ENCODE measurements around the gene NKAPL. TPM values are rescaled to one million over a fixed set of nuclear protein-coding genes. Genes with fewer than 3 reads are reported as not detected.

NKAPL gene
- total and polyA plus RNA-seq, 10 donors, result 0.64 to 3.1 (median 1.4) TPM

DNA sequence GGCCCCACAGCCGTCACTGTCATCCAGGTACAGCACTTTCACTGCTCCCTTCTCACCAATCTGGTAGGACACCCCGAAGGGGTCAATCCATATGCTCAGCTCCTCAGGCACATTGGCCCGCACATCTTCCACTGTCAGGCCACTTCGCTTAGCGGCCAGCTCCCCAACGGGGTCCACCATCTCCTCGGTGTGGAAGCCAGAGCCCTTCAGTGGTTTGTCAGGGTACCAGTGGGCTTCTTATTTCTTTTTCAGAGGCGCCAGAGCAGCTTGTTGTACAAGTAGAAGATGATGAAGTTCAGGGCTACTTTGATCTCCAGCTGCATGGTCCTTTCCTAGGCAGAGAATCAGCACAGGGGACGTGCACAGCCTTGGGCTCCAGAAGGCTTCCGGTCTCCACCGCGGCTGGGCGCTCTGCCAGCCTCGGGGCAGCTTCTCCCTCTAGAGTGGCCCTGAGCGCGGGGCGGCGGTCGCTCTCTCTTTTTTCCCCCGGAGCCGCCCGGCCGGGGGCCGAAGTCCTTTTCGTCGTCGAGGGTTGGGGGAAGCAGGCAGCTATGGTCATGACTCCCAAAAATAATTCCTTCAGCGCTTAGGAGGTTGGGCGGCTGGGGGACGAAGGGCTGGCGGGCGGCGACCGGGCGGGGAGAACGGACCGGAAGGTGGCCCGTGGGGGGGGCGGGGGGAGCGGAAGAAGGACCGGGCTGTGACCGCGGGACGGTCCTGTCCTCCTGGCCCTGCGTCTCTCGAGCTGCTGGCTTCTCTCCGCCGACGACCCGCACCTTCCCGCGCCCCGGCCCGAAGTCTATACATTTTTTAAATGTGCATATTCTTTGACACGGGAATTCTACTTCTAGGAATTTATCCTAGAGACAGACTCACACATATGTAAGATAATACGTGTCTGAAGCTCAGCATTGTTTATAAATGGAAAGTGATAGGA is 40.5 kb upstream of the NKAPL start:
- H3K27ac ChIP-seq, result peak overlapping the region; percentile 54 to 88 (median 84)
- no peaks in the 10 kb centered on the region for H3K36me3 ChIP-seq
- H3K4me1 ChIP-seq, result peaks cover 5 to 18% (median 15%) of the 10 kb centered on the region in 6 donors
- peak; percentile 91 for DNase-seq
- no peak for TF ChIP-seq CTCF (IDR thresholded peaks at IDR 0.05 in 8 of 11, conservative IDR thresholded peaks at IDR 0.05 in 3 of 11)
- peak; percentile 63 to 80 (median 71) for TF ChIP-seq POLR2AphosphoS5 (IDR thresholded peaks at IDR 0.05)
- TF ChIP-seq POLR2A (IDR thresholded peaks at IDR 0.05), result no peak
- intact Hi-C loops (cut with DNase I; ENCODE audit: low total_unique reads), result no loop called here
- 8 to 23% (median 10%) methylated on average over 24 to 56 of the region's 56 CpGs for WGBS, 5 donors
- H3K9me3 ChIP-seq, result no peaks in the 10 kb centered on the region
- H3K27me3 ChIP-seq (replicated peaks in 1 of 7), result peaks cover 0 to 67% (median 27%) of the 10 kb centered on the region in 7 donors
- peak overlapping the region; percentile 40 to 78 (median 51) for H3K4me3 ChIP-seq

GRCh38 chr6:28220257-28221133 is 38.6 kb upstream of the NKAPL start:
- Histone ChIP-seq H3K27ac (no peak overlapping the region), H3K9me3 (no peaks in the 10 kb centered on the region), H3K27me3 (replicated peaks in 1 of 7) (peaks cover 0 to 48% (median 9%) of the 10 kb centered on the region in 7 donors), H3K36me3 (no peaks in the 10 kb centered on the region), H3K4me1 (peaks cover 8 to 29% (median 22%) of the 10 kb centered on the region in 6 donors), H3K4me3 (no peak overlapping the region)
- intact Hi-C loops (cut with DNase I; ENCODE audit: low total_unique reads), result loop anchor here (10.0 kb wide), 1 partner anchor 86 kb away; no protein-coding TSS in a partner anchor
- no peak for TF ChIP-seq CTCF (IDR thresholded peaks at IDR 0.05 in 8 of 11, conservative IDR thresholded peaks at IDR 0.05 in 3 of 11)
- no peak for TF ChIP-seq POLR2A (IDR thresholded peaks at IDR 0.05)
- TF ChIP-seq POLR2AphosphoS5 (IDR thresholded peaks at IDR 0.05), result no peak
- WGBS, 5 donors, result 42 to 50% (median 48%) methylated on average over 6 of the region's 6 CpGs
- DNase-seq, result no peak

GRCh38 chr6:28224131-28225055 is 34.7 kb upstream of the NKAPL start:
- Histone ChIP-seq H3K27ac (peak overlapping the region; percentile 52 to 86 (median 76)), H3K4me1 (peaks cover 4 to 48% (median 22%) of the 10 kb centered on the region in 6 donors), H3K27me3 (replicated peaks in 1 of 7) (peaks cover 0 to 26% (median 7%) of the 10 kb centered on the region in 7 donors), H3K36me3 (peaks cover 0 to 26% (median 20%) of the 10 kb centered on the region in 6 donors), H3K4me3 (peak overlapping the region; percentile 58 to 85 (median 70)), H3K9me3 (no peaks in the 10 kb centered on the region)
- DNase-seq, result no peak
- TF ChIP-seq POLR2AphosphoS5 (IDR thresholded peaks at IDR 0.05) (no peak), CTCF (IDR thresholded peaks at IDR 0.05 in 8 of 11, conservative IDR thresholded peaks at IDR 0.05 in 3 of 11) (no peak), POLR2A (IDR thresholded peaks at IDR 0.05) (no peak)
- intact Hi-C loops (cut with DNase I; ENCODE audit: low total_unique reads), result loop anchor here (10.0 kb wide), 1 partner anchor 90 kb away; no protein-coding TSS in a partner anchor
- 53 to 57% (median 55%) methylated on average over 9 of the region's 9 CpGs for WGBS, 5 donors

Data from spleen (tissue), 11 donors.